Forelimb muscle (tissue), 1 donor: ENCODE measurements around the gene NDUFA5. TPM values are rescaled to one million over a fixed set of nuclear protein-coding genes. Genes with fewer than 3 reads are reported as not detected.

Source experiments
- DNase-seq: peaks from one replicate; pipeline ENCODE4 v3.0.0-alpha.2; 2013; ENCODE audit warnings: low read depth
- polyA plus RNA-seq: library from polyadenylated mRNA; unstranded; fragments of 120-200 nt; gene quantifications from one replicate; pipeline ENCODE4 v1.2.1, GENCODE V29; 2013; ENCODE audit not compliant: insufficient read length

Gene NDUFA5
- polyA plus RNA-seq: 111 TPM

DNA sequence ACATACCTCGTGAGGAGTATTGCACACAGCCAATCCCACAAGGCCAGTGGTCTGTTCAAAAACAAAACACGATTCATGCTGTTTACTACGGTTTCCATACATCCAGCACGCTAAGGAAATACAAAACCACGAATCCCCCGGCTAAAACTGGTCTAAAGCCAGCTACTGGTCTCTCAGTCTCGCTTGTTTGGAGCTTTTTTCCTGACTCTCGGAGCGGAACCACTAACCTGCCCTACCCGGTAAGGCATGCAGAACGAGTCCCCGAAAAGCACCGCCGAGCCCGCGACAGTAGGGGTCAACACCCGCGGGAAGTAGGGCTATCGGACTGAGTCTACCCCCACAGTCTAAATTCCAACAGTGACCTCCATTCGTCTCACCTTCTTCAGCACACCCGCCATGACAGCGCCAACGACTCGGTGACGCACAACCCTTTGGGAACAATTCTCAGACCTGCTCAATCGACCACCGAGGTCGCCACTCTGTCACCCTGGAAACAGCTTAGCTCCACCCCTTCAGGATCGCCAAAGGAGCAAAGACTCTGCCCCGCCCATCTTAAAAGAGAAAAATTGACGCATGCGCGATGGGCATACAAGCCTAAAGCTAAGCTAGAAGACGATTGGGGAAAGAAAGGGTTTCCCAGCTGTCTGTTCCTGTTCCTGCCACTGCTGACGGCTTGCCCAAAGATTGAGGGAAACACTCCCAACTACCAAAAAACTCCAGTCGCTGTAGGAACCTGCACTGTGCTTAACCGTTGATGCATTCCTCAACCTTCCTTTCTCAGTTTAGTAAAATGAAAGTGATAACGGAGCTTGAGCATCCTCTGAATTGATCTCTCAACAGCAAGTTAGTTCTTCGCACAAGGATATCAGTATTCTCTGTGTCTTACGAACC is at the start of gene NDUFA5:
Gene NDUFA5 (minus strand): TSS at position 421 of the 891 bp plus-strand sequence. CDS start 23 bp downstream, at position 398.
- DNase-seq: peak; percentile 99

DNA sequence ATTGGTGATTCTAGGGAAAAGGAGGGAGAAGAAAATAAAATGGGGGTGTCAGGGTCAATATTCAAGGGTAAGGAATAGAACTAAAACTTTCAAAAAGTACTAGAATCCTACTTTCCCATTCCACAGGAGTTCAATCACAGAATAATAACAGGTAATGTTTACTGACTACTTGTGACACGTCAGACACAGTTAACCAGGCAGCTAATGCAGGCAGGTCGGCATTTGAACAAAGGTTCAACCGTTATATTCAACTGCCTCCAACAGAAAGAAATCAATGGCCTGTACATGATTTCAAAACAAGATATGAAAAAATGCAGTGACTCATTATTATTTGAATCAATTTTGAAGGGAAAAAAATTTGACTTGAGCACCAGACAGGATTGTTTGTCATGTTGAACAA is 47.1 kb upstream of the NDUFA5 start:
- DNase-seq: no peak

DNA sequence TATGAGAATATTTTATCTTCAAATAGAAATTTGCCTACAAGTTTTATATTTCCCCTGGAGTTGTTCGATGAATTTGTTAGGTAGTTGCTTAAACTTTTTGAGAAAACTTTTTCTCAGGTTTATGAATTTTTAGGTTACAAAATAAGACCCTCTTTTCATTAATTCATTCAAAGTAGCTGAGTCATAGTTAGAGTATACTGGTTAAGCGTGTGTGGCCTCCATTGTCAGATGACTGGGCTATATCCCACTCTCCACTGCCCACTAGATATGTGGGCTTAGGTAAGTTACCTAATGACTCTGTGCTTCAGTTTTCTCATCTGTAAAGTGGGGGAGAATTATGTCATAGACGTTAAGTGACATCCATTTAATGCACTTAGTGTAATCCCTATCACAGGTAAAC is 45.0 kb upstream of the NDUFA5 start:
- no peak for DNase-seq

DNA sequence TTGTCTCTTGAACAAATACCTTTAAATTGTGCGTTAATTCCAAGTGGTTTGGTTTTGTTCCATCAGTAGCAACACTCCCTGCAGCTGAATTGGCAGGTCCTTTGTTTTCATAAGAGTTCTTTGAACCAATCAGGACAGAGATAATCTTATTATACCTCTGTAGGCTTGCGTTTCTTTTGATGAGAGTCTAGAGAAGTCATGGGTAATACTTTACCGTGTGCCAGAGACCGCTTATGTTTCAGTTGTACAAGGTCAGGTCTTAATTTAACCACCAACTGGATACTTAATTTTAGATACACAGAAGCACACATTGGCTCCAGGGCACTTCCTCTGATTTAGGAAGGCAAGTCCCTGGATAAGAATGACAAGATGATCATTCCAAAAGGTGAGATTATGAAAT is 43.9 kb upstream of the NDUFA5 start, which contains the start of gene ASB15:
Gene ASB15 (plus strand): TSS at position 292 of the 400 bp plus-strand sequence. CDS start 12,682 bp downstream, outside the sequence.
- DNase-seq: no peak

DNA sequence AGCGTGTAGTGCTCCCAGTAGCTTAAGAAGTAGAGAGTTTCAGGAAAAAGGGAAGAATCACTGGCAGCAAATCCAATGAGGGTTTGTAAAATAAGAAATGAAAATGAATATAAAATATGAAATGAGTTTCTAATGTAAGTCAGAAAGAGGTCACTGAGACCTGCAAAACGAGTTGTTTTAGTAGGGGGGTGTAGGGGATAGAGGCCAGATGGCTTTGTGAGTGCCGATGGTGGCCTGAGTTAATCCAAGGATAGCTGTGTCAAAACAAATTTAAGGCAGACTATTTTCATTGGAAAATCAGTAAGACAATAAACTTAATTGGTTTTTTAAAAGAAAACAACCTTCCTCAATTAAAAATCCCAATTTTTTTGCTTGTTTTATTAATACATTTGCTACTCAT is 43.3 kb upstream of the NDUFA5 start:
- no peak for DNase-seq

DNA sequence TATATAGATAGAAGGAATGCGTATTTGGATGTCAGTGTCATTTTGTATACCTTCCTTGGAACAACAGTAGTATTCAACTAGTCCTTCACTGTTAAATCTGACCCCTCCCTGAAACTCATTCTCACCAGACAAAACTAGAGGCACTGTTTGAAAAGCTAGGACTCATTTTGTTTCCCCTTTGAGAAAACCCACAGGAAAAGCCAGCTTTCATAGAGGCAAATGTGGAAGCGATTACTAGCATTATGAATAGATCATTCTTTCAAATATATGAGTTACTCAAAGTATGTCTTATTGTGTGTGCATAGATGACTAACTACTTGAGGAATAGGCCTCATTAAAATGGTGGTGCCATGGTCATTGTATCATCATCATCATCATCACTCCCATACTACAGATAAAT is 42.1 kb upstream of the NDUFA5 start:
- no peak for DNase-seq

DNA sequence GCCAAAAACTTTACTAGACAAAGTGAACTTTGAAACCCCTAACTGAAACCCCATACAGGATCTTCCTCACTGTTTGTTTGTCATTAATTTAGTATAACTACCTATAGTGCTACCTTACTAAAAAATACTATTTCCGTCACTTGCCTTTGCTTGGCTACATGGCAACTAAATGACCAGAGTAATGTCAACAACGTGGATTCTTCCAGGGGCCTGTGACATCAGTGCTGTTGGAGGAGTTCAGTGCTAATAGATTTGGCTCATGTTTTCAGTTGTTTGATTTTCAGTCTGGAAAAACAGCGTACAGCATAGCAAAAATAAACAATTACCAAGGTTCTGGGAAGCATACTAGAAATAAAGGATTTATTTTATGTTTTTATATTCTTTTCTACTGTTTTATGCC is 41.0 kb upstream of the NDUFA5 start:
- DNase-seq: no peak

DNA sequence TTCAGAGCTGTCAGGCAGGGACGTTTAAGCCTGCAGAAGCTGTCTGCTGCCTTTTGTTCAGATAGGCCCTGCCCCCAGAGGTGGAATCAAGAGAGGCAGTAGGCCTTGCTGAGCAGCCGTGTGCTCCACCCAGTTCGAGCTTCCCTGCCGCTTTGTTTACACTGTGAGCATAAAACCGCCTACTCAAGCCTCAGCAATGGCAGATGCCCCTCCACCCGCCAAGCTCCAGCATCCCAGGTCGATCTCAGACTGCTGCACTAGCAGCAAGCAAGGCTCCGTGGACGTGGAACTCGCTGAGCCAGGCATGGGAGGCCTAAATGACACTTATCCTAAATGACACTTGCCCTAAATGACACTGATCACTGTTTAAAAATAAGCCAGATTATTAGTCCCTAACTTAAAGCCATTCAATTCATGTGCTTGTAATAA is 37.2 kb upstream of the NDUFA5 start:
- no peak for DNase-seq

DNA sequence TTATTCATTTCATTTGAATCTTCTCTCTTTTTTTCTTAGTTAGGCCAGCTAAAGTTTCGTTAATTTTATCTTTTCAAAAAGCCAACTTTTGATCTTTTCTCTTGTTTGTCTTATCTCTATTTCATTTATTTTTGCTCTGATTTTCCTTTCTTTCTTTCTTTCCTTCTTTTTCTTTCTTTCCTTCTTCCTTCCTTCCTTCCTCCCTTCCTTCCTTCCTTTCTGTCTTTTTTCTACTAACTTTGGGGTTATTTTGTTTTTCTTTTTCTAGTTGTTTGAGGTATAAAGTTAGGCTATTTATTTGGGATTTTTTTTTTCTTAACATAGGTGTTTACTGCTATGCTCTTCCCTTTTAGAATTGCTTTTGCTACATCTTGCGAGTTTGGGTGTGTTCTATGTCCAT is 30.8 kb upstream of the NDUFA5 start:
- no peak for DNase-seq

DNA sequence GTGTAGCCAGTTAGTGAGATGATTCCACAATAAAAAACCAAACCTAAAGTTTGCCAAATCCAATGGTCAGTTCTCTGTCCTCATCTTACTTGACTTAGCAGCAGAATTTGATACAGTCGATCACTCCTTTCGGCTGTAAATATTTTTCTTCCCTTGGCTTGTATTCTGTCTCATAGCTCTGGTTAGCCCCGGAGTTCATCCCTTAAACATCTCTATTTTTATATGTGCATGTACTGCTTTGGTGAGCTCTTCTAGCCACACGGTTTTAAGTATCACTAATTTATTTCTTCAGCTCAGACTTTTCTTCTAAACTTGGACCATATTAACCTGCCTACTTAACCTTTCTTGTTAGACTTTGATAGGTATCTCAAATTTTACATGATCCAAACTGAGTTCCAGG is 26.2 kb upstream of the NDUFA5 start:
- no peak for DNase-seq

DNA sequence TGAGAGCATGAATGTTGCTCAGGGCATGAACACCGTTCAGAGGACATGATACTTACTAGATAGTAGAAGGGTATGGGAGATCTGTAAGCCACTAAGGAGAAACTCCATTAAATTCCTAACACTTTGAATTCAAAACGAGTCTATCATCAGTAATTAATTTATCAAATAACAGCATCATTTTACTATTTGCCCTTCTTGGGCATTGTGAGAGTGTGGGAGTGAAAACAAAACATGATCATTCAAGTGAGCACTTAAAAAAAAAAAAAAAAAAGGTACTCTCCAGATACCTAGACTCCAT is 23.5 kb upstream of the NDUFA5 start:
- no peak for DNase-seq

DNA sequence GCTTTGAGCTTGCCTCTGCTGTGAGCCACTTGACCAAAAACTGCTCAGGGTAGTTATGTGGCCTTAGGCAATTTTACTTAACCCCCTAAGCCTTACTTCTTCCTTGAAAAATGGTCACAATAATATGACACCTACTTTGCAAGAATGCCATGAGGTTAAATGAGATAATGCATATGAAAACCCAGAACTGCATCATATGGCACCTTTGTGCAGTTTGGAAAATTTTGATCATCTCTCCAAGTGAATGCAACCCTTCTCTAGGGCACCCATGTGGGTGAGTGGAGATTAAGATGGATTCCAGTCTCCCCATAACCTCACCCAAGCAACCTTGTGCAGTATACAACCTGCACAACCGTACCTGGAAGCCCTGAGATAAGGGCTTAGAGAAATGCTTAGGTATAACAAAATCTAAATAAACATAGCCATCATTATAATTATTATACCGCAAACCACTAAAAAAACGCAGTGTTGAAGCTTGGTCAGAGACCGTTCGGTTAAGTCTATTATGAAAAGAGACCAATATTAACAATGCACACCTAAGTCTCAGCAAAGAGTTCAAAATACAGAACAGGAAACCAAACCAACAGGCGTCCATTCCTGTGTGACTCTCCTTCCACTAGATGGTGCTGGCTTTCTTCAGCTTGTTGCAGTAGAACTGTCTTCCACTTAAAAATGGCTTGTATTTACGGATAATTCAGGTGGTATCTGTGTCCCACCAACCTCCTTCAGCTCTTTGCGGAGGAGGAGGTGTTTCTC is 23.0 kb upstream of the NDUFA5 start:
- no peak for DNase-seq

DNA sequence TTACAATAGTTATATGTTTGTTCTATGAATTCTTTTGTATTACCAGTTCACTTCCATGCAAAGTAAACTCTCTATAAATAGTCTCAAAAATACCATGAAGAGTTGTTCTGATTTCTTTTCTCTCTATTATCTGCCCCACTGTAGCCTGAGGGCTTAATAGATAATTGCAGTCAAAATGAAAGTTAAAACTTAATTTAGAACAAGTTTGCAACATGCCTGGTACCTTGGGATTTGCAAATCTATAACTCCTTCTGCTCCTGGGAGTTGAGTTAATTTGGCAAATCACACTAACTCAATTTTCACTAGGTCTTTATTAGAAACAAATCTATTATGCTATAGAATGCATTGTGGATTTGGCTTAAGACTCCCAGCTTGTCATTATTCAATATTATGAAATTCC is 21.8 kb upstream of the NDUFA5 start:
- no peak for DNase-seq

DNA sequence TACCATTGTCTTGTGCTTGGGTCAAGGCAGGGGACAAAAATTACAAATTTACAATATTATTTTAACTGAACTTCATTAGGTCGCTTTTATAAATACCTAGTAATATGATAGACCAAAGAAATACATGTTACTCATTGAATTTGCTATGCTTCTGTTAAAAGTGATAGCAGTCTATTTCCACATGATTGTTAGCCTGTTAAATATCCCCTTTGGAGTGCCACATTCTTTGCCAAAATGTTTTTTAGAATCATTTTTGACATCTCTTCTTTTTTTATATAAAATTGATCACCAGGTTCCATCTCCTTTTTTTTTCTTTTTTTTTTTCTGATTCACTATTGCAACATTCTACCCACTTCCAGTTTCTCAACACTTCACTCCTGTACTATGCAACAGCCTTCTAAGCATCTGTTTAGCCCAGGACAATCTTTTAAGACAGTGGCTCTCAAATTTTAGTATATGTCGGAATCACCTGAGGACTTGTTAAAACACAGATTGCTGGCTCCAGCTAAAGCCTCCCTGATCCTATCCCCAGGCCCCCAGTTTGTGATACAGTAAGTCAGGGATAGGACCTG is 16.4 kb upstream of the NDUFA5 start:
- no peak for DNase-seq

DNA sequence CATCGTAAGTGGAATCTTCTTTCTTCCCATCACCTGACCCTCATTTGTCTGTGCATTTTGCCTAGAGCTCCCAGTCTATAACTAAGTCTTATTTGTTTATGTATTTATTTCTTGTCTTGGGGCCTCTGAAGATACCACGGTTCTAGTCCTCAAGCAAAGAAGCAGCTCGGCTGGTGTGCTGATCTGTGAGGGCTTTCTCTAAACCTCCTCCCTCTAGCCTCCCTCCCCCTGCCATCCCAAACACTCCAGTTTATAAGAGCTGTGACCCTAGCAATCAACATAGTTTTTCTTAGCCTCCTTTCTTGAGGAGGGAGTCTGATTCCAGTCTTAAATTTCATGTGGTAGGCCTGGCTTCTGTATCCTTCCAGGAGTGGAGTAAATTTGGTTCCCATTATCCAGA is 15.7 kb upstream of the NDUFA5 start:
- no peak for DNase-seq

DNA sequence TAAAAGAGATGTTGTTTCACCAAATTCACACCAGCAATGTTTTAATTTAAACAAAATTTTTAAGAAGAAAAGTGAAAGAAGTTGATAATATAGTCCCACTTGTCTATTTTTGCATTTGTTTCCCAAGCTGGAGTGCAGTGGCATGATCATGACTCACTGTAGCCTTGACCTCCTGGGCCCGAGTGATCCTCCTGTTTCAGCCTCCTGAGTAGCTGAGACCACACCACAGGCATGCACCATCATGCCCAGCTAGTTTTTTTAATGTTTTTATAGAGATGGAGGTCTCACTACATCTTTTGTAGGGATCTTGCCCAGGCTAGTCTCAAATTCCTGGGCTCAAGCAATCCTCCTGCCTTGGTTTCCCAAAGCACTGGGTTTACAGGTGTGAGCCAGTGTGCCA is 14.1 kb upstream of the NDUFA5 start:
- no peak for DNase-seq

DNA sequence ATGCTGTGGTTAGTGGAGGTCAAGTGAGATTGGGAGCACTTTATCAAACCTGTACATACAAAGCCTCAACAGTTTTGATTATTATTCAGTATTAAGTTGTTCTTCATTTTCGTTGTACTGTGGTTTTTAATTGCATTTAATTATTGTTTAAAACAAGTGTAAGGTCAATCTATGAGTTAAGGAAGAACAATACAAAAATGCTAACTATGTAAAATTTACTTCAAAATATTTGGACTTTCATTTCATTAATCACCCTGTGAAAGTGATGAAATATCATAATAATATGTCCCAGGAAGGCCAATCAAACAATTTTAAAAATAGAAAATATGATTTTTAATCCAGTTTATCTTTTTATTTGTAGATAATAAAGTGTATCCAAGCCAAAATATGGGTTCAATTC is 13.6 kb upstream of the NDUFA5 start:
- DNase-seq: no peak

DNA sequence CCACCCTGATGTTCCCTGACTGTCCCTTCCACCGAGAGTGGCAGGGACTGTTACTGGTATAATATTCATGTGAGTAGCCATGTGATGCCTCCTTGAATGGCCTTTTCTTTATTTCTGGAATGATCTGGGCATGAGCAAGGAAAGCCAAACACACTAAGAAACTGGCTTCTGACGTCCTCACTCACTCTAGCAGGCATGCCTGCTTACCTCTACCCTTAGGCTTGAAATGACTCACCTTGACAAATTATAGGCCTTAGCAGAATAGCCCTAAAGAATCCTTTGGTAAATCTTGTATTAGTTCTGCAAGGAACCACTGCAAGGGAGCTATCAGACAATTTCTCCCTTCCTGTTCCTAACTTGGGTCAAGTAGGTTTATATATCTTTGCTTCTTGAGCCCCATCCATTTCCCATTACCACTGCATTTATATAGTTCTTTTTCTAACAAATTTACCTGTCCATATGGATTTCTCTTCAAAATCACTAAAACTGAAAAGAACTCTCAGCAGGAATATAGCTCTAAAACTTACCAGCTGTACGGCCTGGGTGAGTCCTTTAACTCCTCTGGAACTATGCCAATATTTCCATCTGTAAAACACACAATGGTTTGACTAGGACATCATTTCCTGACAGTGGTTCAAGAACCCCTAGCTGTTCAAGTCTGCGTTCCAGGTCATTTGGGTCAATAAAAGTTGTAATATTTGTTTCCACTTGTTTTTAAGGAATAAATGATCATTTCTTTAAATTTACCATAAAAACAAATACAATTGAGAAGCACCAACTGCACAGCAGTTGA is 13.0 kb upstream of the NDUFA5 start:
- no peak for DNase-seq

DNA sequence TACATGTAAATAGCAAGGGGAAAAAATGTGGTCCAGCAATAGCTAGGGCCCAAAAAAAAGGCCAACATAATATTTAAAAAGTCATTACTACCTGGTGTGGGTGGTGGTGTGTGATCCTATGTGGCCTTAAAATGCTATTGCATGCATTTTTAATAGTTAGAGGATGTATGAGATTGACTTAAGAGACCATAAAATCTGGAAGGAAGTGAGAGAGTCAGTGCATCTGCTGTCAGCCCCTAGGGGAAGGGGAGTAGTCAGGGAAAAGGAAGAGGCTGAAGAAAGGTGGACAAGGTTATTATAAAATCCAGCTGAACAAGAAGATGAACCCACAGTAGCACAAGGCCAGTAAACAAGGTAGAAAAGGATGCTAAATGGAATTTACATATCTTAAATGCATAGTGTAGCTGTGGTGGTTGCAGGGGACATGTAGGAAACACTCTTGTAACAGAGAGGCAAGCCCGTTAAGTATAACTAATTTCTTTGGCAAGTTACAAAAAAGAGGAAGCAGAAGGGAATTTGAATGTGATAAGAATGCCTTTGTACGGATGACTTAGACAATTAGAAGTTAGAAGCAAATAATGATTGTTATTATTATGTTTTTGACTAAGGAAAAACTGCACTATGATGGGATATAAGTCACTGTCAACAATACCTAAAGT is 11.9 kb upstream of the NDUFA5 start:
- DNase-seq: no peak

DNA sequence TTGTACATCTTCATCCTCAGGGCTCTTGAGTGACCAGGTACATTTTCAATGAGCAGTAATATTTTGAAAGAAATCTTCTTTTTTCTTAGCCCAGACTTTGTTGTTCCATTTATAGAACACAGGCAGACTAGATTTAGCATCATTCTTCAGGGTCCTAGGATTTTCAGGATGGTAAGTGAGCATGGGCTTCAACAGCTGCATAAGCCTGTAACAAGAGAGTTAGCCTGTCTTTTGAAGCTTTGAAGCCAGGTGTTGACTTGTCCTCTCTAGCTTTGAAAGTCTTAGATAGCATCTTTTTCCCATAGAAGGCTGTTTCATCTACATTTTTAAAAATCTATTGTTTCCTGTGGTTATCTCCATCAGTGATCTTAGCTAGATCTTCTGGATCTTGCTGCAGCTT is 4.5 kb upstream of the NDUFA5 start:
- DNase-seq: no peak

DNA sequence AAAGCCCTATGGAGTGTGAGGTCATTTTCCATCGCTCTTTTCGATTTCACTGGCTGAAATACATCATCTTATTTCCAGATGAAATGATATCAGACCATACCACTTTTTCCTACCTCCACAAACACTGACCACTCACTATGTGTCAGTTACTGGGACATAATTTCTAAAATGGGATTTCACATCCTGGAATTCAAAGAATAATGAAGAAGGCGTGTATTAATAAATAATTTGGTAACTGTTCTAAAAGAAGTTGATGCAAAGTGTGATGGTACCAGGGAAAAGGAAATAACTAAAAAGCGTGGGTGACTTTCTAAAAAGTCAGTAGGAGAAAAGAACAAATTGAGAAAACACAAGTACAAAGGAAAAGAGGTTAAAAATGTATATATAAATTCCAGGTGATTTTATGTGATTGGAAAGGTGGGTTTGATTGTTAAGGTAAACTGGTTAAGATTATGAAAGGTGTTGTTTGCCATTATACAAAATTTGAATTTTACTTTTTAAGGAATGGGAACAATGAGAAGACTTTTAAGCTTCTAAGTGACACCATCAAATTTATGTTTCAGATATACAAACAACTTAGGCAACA is 764 bp upstream of the NDUFA5 start:
- DNase-seq: no peak
